Calu3 (cell line): Measurements from ENCODE around the gene FOXP1. TPM values are rescaled to one million over a fixed set of nuclear protein-coding genes. Genes with fewer than 3 reads are reported as not detected.
A peak's percentile ranks its signal among the peaks of the same experiment; 100 is the strongest.

Experiments
- BruUV-seq: library from RNA; stranded (reverse); fragments of 400-500 nt; replicated peaks from 2 replicates; lab custom pipeline; 2021; lab: Mats Ljungman, UMichigan
- CTCF ChIA-PET: fragments of 300-600 bp; sonication (Branson Sonifier 250); formaldehyde crosslinking; loops from one replicate; lab custom pipeline; 2022; ENCODE audit warnings: antibody characterized with exemption; lab: Charles Lee
- DNase-seq: peaks from one replicate; pipeline ENCODE4 v3.0.0; 2022
- H3K27ac Mint-ChIP-seq: one replicate; pipeline ENCODE4 v1.8.0; 2022; ENCODE audit warnings: mixed read lengths; ENCODE audit not compliant: unreplicated experiment
- H3K27me3 Mint-ChIP-seq: one replicate; pipeline ENCODE4 v1.8.0; 2022; ENCODE audit warnings: mixed read lengths; ENCODE audit not compliant: unreplicated experiment
- H3K36me3 Mint-ChIP-seq: one replicate; pipeline ENCODE4 v1.8.0; 2022; ENCODE audit warnings: mild to moderate bottlenecking, moderate library complexity, mixed read lengths; ENCODE audit not compliant: insufficient read depth, unreplicated experiment
- H3K4me1 Mint-ChIP-seq: one replicate; pipeline ENCODE4 v1.8.0; 2022; ENCODE audit warnings: mild to moderate bottlenecking, low read depth, mixed read lengths; ENCODE audit not compliant: unreplicated experiment
- H3K4me3 Mint-ChIP-seq: one replicate; pipeline ENCODE4 v1.8.0; 2022; ENCODE audit warnings: mild to moderate bottlenecking, low read depth, moderate library complexity, mixed read lengths; ENCODE audit not compliant: unreplicated experiment
- H3K9me3 Mint-ChIP-seq: one replicate; pipeline ENCODE4 v1.8.0; 2022; ENCODE audit warnings: low read depth, mixed read lengths; ENCODE audit not compliant: unreplicated experiment
- CTCF ChIP-seq: fragments of 200-600 bp; IDR thresholded peaks from one replicate; pipeline ENCODE4 v1.8.0; 2022; ENCODE audit warnings: antibody characterized with exemption; ENCODE audit not compliant: unreplicated experiment
- intact Hi-C: fragments of 100-400 bp; cut with micrococcal nuclease; formaldehyde crosslinking; loops from one replicate; pipeline ENCODE4 v1.10.0; 2022; ENCODE audit not compliant: unreplicated experiment
- total RNA-seq: library from RNA; stranded (reverse); gene quantifications from 2 replicates; pipeline ENCODE4 v1.2.3, GENCODE V29; 2022

FOXP1 gene
- total RNA-seq, 1 experiment from 2014 or later, result 82.8 TPM

- H3K4me3 Mint-ChIP-seq, result no peak overlapping the region
- no peaks in the 10 kb centered on the region for H3K27me3 Mint-ChIP-seq
- no peak for DNase-seq
- peaks cover 39% of the 10 kb centered on the region for H3K4me1 Mint-ChIP-seq
- CTCF ChIA-PET, result interaction anchor here (0.6 kb wide), 2 partner anchors 189 to 648 kb away, joined by 4 to 6 read pairs; no protein-coding TSS in a partner anchor
- H3K27ac Mint-ChIP-seq, result no peak overlapping the region
- no peaks in the 10 kb centered on the region for H3K9me3 Mint-ChIP-seq
- no TSS peak for BruUV-seq
- intact Hi-C loops, result loop anchor here (5.0 kb wide), 1 partner anchor 240 kb away; no protein-coding TSS in a partner anchor
- no peak for TF ChIP-seq CTCF
- H3K36me3 Mint-ChIP-seq, result peaks cover 15% of the 10 kb centered on the region
Measured at GRCh38 chr3:71252466-71252865, 331.1 kb downstream of the FOXP1 start.

- H3K9me3 Mint-ChIP-seq, result no peaks in the 10 kb centered on the region
- no peak for DNase-seq
- BruUV-seq, result no TSS peak
- CTCF ChIA-PET, result no interaction called here
- peaks cover 19% of the 10 kb centered on the region for H3K36me3 Mint-ChIP-seq
- H3K4me1 Mint-ChIP-seq, result peaks cover 51% of the 10 kb centered on the region
- H3K27ac Mint-ChIP-seq, result no peak overlapping the region
- no peaks in the 10 kb centered on the region for H3K27me3 Mint-ChIP-seq
- no peak overlapping the region for H3K4me3 Mint-ChIP-seq
- intact Hi-C loops, result loop anchor here (5.0 kb wide), 1 partner anchor 239 kb away; no protein-coding TSS in a partner anchor
- TF ChIP-seq CTCF, result no peak
Measured at GRCh38 chr3:71251156-71251775, 332.3 kb downstream of the FOXP1 start.

- TF ChIP-seq CTCF, result no peak
- Mint-ChIP-seq H3K27ac (no peak overlapping the region), H3K4me1 (peaks cover 59% of the 10 kb centered on the region), H3K36me3 (peaks cover 19% of the 10 kb centered on the region), H3K4me3 (no peak overlapping the region), H3K27me3 (no peaks in the 10 kb centered on the region), H3K9me3 (no peaks in the 10 kb centered on the region)
- no peak for DNase-seq
- CTCF ChIA-PET, result no interaction called here
- intact Hi-C loops, result loop anchor here (5.0 kb wide), 1 partner anchor 238 kb away; no protein-coding TSS in a partner anchor
- BruUV-seq, result no TSS peak
Measured at GRCh38 chr3:71250026-71250425, 333.5 kb downstream of the FOXP1 start.

GRCh38 chr3:71247958-71248335 is 335.6 kb downstream of the FOXP1 start:
- Mint-ChIP-seq H3K27me3 (no peaks in the 10 kb centered on the region), H3K27ac (peak overlapping the region; percentile 89), H3K9me3 (no peaks in the 10 kb centered on the region), H3K4me3 (no peak overlapping the region), H3K36me3 (peaks cover 13% of the 10 kb centered on the region), H3K4me1 (peaks cover 59% of the 10 kb centered on the region)
- no TSS peak for BruUV-seq
- CTCF ChIA-PET, result interaction anchor here (0.7 to 1.1 kb wide), 3 partner anchors 40 to 138 kb away, joined by 3 to 4 read pairs (median 3); no protein-coding TSS in a partner anchor
- no peak for TF ChIP-seq CTCF
- DNase-seq, result no peak
- intact Hi-C loops, result loop anchor here (5.0 to 10.0 kb wide), 3 partner anchors 54 to 334 kb away; partner anchors contain the start of gene FOXP1
